Peyer's patch (tissue), 4 donors: ENCODE results near the gene TFG. TPM values are rescaled to one million over a fixed set of nuclear protein-coding genes. Genes with fewer than 3 reads are reported as not detected.
A peak's percentile ranks its signal among the peaks of the same experiment; 100 is the strongest.
"Not testable (repeated sequence)": the region's sequence is repeated elsewhere in the genome, so short reads cannot be mapped to it uniquely, and the experiment has no call there.

Source experiments
- DNase-seq, 3 donors: peaks; one replicate each; pipeline ENCODE4 v3.0.0-alpha.2; 2017 to 2019
- H3K27ac ChIP-seq, 4 donors: fragments of 200-600 bp; sonication (generic); one replicate each; pipeline ENCODE4 v1.5.1; 2016 to 2019
- H3K27me3 ChIP-seq, 2 donors: fragments of 200-600 bp; sonication (generic); one replicate each; pipeline ENCODE4 v1.5.1; 2019
- H3K36me3 ChIP-seq, 3 donors: fragments of 200-600 bp; sonication (generic); one replicate each; pipeline ENCODE4 v1.5.1; 2016 to 2019
- H3K4me1 ChIP-seq, 4 donors: fragments of 200-600 bp; sonication (generic); one replicate each; pipeline ENCODE4 v1.5.1; 2016 to 2019
- H3K4me3 ChIP-seq, 4 donors: fragments of 200-600 bp; sonication (generic); 1 replicate in 3 of 4; 2 replicates in 1 of 4; pipeline ENCODE4 v1.5.1; 2016 to 2019; ENCODE audit warnings: mild to moderate bottlenecking in 1 of 4
- H3K9me3 ChIP-seq, 4 donors: fragments of 200-600 bp; sonication (generic); one replicate each; pipeline ENCODE4 v1.5.1; 2016 to 2019; ENCODE audit warnings: mild to moderate bottlenecking in 1 of 4
- CTCF ChIP-seq, 6 experiments: fragments of 450-650 bp in 4 of 6; fragments of 200-600 bp in 2 of 6; sonication (generic) in 1 of 6; IDR thresholded peaks; one replicate each; pipeline ENCODE4 v1.5.1; 2017 to 2019; ENCODE audit warnings: antibody characterized with exemption in 6 of 6, mild to moderate bottlenecking in 3 of 6, moderate library complexity in 1 of 6
- POLR2A ChIP-seq, 2 donors: fragments of 450-650 bp; IDR thresholded peaks; one replicate each; pipeline ENCODE4 v1.5.1; 2017; ENCODE audit warnings: antibody characterized with exemption in 2 of 2, mild to moderate bottlenecking in 2 of 2, moderate library complexity in 2 of 2
- total RNA-seq, 4 donors: library from RNA; depleted of rRNA; stranded (reverse); fragments of >200 nt; gene quantifications; one replicate each; pipeline ENCODE4 v1.1.0, GENCODE V29; 2016

TFG gene
- total RNA-seq = 100 to 1,000 TPM in 3 of 4 donors, 10 to 100 TPM in 1; 75.1 to 188 (median 141) TPM

DNA sequence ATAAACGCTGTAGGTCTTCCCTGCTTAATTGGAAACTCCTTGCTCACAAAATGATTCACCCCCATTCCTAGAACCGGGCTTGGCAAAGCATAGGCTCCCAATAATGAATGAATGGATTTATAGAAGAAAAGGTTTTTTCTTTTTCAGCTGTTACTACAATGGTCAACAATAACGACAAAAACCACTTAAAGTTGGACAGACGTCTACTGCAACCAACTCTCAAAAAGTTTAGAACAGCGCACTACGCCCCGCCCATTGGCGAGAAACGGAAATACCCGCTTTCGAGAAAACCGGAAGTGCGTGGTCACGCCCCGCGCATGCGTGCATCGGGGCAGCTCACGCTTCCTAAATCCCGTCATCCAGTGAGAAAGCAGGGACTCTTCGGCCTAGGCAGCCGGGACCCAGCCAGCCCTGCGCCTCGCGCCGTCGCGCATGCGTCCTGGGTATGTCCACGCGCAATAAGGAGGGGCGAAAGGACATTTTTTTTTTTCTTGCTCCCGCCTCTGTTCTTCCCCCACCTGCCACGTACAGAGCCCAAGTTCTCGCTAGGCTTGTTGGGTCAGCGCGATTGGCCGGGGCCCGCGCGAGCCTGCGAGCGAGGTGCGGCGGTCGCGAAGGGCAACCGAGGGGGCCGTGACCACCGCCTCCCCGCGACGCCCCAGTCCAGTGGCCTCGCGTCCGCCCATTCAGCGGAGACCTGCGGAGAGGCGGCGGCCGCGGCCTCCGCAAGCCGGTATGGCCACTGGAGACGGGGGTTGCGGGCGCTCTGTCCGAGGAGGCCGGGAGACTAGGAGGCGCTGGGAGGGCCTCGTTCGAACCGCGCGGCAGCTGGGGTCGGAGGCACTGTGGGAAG is at the start of gene TFG:
Gene TFG, plus strand, starts transcription at position 506 of the 853 bp plus-strand sequence. CDS start 4,192 bp downstream, outside the sequence.
- no peaks in the 10 kb centered on the region for H3K9me3 ChIP-seq
- TF ChIP-seq CTCF (IDR thresholded peaks at IDR 0.05) (peak in 1 of 6 experiments; percentile 10), POLR2A (IDR thresholded peaks at IDR 0.05) (peak; percentile 82 to 92)
- H3K4me1 ChIP-seq = peaks cover 0 to 22% (median 0%) of the 10 kb centered on the region in 4 donors
- DNase-seq = peak; percentile 93 to 99 (median 99)
- peak within 1 kb of the TSS; percentile 82 to 92 (median 86) for H3K4me3 ChIP-seq
- peaks cover 0 to 8% (median 0%) of the 10 kb centered on the region in 3 donors for H3K36me3 ChIP-seq
- peak within 1 kb of the TSS; percentile 89 to 99 (median 94) for H3K27ac ChIP-seq
- no peaks in the 10 kb centered on the region for H3K27me3 ChIP-seq

DNA sequence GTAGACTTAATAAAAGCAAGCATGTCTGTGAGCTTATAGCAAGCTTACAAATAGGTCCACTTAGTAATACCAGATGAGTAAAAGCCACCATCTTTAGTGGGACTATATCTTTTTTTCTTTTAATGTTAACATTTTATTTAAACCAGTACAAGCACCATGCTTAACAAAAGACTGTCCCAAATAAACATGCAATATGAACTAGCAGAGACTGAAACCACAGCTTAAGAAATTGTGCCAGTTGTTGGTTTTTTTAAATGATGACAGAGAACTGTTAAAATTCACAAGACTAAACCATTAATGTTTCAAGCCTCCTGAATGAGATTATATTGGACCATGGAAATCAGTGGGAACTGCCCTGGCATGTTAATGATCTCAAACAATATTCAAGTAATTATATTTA is 48.0 kb upstream of the TFG start:
- H3K4me3 ChIP-seq, H3K27ac ChIP-seq, DNase-seq, H3K9me3 ChIP-seq, H3K4me1 ChIP-seq, H3K27me3 ChIP-seq: not testable (repeated sequence)
- H3K36me3 ChIP-seq = peaks cover 0 to 30% (median 0%) of the 10 kb centered on the region in 3 donors

- Histone ChIP-seq H3K27me3 (no peaks in the 10 kb centered on the region), H3K36me3 (peaks cover 0 to 30% (median 0%) of the 10 kb centered on the region in 3 donors), H3K27ac (no peak overlapping the region), H3K4me1 (no peaks in the 10 kb centered on the region), H3K9me3 (no peaks in the 10 kb centered on the region), H3K4me3 (no peak overlapping the region)
- TF ChIP-seq CTCF (IDR thresholded peaks at IDR 0.05) = no peak
- TF ChIP-seq POLR2A (IDR thresholded peaks at IDR 0.05) = no peak
- no peak for DNase-seq
Observed at GRCh38 chr3:100662113-100662823, 47.0 kb upstream of the TFG start.

DNA sequence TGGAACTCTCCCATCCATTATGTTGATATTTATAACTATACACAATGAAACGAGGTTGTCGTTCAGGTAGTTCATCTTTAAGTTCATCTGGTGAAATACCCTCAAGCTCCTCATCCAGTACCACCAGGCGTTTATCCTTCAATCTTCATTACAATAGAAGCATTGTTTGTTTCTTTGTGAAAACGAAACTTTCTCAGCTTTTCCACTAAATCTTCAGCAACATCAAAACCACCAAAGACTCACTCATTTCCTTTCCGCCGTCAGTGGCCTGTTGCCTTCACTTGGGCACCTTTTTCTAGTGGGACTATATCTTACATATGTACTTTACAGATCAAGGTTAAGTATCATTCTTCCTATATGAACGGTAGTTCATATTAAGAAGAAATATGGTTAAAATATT is 44.1 kb upstream of the TFG start:
- Histone ChIP-seq H3K36me3 (peaks cover 0 to 20% (median 0%) of the 10 kb centered on the region in 3 donors), H3K4me1 (no peaks in the 10 kb centered on the region), H3K27ac (peak overlapping the region in 1 of 4 donors; percentile 28), H3K9me3 (no peaks in the 10 kb centered on the region), H3K27me3 (no peaks in the 10 kb centered on the region), H3K4me3 (no peak overlapping the region)
- DNase-seq = no peak
- TF ChIP-seq CTCF (IDR thresholded peaks at IDR 0.05) = no peak
- no peak for TF ChIP-seq POLR2A (IDR thresholded peaks at IDR 0.05)

- H3K27me3 ChIP-seq, H3K9me3 ChIP-seq, DNase-seq, H3K27ac ChIP-seq, H3K4me1 ChIP-seq, H3K4me3 ChIP-seq: not testable (repeated sequence)
- H3K36me3 ChIP-seq = peaks cover 0 to 18% (median 0%) of the 10 kb centered on the region in 3 donors
Observed at GRCh38 chr3:100666699-100667098, 42.6 kb upstream of the TFG start.

GRCh38 chr3:100667316-100667715 is 42.0 kb upstream of the TFG start:
- H3K27ac ChIP-seq, H3K27me3 ChIP-seq, DNase-seq, H3K4me1 ChIP-seq, H3K4me3 ChIP-seq, H3K9me3 ChIP-seq: not testable (repeated sequence)
- H3K36me3 ChIP-seq = peaks cover 0 to 18% (median 0%) of the 10 kb centered on the region in 3 donors

DNA sequence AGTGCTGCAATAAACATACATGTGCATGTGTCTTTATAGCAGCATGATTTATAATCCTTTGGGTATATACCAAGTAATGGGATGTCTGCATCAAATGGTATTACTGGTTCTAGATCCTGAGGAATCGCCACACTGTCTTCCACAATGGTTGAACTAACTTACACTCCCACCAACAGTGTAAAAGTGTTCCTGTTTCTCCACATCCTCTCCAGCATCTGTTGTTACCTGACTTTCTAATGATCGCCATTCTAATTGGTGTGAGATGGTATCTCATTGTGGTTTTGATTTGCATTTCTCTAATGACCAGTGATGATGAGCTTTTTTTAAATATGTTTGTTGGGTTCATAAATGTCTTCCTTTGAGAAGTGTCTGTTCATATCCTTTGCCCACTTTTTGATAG is 38.3 kb upstream of the TFG start:
- H3K9me3 ChIP-seq, H3K36me3 ChIP-seq, H3K4me1 ChIP-seq, H3K27me3 ChIP-seq, H3K27ac ChIP-seq, H3K4me3 ChIP-seq, DNase-seq: not testable (repeated sequence)
